Stimulated activated naive CD8-positive, alpha-beta T cell treated with anti-CD3 and anti-CD28 coated beads, Interleukin-15, Interleukin-2, amounts not matched to agents 100 U/mL and 50 U/mL, for 24 hours (primary cell): ENCODE results near the gene ADM.
A peak's percentile ranks its signal among the peaks of the same experiment; 100 is the strongest.

Source experiments
- ATAC-seq: fragments of 150-1000 bp; cut with Tn5 transposase; one replicate; pipeline ENCODE4 v1.10.0; 2021
- DNase-seq: peaks from one replicate; pipeline ENCODE4 v3.0.0; 2021

Gene ADM

GRCh38 chr11:10310301-10310841, 5.5 kb downstream of the ADM start:
- DNase-seq (no peak), ATAC-seq (no peak)

- DNase-seq (no peak), ATAC-seq (no peak)
Measured at GRCh38 chr11:10311802-10312201, 6.9 kb downstream of the ADM start.

GRCh38 chr11:10314199-10315072, 9.6 kb downstream of the ADM start:
- no peak for DNase-seq
- no peak for ATAC-seq

- DNase-seq (no peak), ATAC-seq (no peak)
Measured at GRCh38 chr11:10315083-10315482, 10.2 kb downstream of the ADM start.

- ATAC-seq (no peak), DNase-seq (no peak)
Measured at GRCh38 chr11:10317151-10317755, 12.4 kb downstream of the ADM start.

- ATAC-seq (peak; percentile 64), DNase-seq (peak; percentile 24)
Measured at GRCh38 chr11:10317776-10318526, 13.1 kb downstream of the ADM start.

GRCh38 chr11:10318527-10318802, 13.6 kb downstream of the ADM start:
- DNase-seq, result no peak
- ATAC-seq, result no peak

GRCh38 chr11:10319702-10320558, 15.1 kb downstream of the ADM start:
- DNase-seq (no peak), ATAC-seq (no peak)

GRCh38 chr11:10320736-10321465, 16.0 kb downstream of the ADM start:
- DNase-seq (no peak), ATAC-seq (no peak)

- DNase-seq (no peak), ATAC-seq (no peak)
Measured at GRCh38 chr11:10322401-10322800, 17.5 kb downstream of the ADM start.

- peak; percentile 49 for DNase-seq
Measured at GRCh38 chr11:10322830-10323792, 18.2 kb downstream of the ADM start.

GRCh38 chr11:10323793-10324170, 18.9 kb downstream of the ADM start:
- no peak for DNase-seq

More at GRCh38 chr11:10322830-10323792, 18.2 kb downstream of the ADM start:
- ATAC-seq, result peak; percentile 85

GRCh38 chr11:10324474-10324873, 19.6 kb downstream of the ADM start:
- ATAC-seq (no peak), DNase-seq (no peak)

More at GRCh38 chr11:10323793-10324170, 18.9 kb downstream of the ADM start:
- ATAC-seq, result no peak

GRCh38 chr11:10325277-10326011, 20.6 kb downstream of the ADM start:
- ATAC-seq (no peak), DNase-seq (no peak)

- no peak for DNase-seq
- no peak for ATAC-seq
Measured at GRCh38 chr11:10326012-10326964, 21.4 kb downstream of the ADM start.

GRCh38 chr11:10327254-10327653, 22.4 kb downstream of the ADM start:
- ATAC-seq, result no peak
- no peak for DNase-seq

GRCh38 chr11:10328314-10329098, 23.6 kb downstream of the ADM start:
- DNase-seq (no peak), ATAC-seq (no peak)
